Measurements from ENCODE around the gene MNAT1.
"Not testable (repeated sequence)": the region's sequence is repeated elsewhere in the genome, so short reads cannot be mapped to it uniquely, and the experiment has no call there.

MNAT1 gene

GRCh38 chr14:60807247-60807646, 72.7 kb downstream of the MNAT1 start:
- DNase-seq, result no peak

DNA sequence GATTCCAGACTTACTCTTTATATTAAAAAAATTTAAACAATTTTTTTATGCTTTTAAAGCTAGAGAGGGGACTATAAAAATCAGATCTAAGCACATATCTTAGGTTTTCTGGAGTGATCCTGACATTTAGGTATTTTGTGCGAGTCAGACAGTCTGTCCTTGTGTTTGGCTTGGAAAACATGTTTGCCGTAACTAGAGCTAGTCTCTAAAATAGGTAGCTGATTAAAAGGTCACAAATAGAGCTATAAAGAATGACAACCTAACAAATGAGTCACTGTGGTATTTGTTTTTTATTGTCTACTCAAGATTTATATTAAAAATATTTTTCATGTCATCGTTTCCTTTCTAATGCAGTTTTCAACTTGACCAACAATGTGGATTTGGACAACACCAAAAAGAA, 73.4 kb downstream of the MNAT1 start:
- no peak for DNase-seq

- DNase-seq, result no peak
Observed at GRCh38 chr14:60812987-60813386, 78.4 kb downstream of the MNAT1 start.

DNA sequence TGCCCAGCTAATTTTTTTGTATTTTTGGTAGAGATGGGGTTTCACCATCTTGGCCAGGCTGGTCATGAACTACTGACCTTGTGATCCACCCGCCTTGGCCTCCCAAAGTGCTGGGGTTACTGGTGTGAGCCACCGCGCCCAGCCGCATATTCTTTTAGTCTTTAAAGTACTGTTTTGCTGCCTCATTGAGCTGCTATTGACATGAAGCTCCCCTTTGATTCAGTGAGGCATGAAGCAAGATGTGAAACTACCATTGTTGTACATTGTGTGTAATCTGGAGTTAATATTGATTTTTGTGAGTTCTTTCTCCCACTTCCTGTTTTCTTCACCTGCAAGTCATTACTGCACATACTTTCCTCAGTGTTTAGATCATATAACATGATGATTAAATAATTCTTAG, 80.8 kb downstream of the MNAT1 start:
- no peak for DNase-seq

DNA sequence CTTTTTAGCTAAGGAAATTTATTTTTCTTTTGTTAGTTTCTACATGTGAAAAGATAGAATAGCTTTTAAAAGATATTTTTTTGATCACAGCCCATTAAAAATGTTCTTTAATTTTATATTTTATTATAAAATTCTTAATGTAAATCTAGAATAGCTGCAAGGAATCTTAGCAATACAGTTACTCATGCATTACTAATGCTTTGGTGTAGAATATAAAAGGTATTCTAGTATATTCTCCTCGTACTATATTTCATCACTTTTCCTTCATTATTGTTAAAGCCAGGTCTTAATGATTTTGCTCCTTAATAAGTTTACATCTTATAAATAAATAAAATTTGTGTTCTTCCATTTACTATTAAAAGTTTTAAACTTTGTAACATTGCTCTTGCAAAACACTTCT, 82.6 kb downstream of the MNAT1 start:
- no peak for DNase-seq

- no peak for DNase-seq
Observed at GRCh38 chr14:60819575-60819974, 85.0 kb downstream of the MNAT1 start.

DNA sequence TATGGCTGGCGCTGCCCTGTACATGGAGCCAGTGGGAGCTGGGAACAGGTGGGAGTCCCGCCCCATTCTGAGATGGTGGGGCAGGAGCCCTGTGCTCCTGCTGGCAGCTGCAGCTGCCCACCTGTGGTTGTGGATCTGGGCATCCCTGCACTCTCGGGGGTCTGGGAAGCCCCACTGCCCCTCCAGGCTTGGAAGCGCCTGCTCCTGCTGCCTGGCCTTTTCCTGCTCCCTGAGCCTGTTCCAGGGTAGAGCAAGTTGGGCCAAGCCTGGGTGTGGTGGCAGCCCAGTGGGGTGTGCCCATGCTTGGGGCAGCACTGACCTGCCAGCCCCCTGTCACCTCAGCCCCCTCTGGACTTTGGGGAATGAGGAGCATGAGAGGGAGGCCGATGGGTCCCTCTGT, 104.0 kb downstream of the MNAT1 start:
- DNase-seq, result no peak

DNA sequence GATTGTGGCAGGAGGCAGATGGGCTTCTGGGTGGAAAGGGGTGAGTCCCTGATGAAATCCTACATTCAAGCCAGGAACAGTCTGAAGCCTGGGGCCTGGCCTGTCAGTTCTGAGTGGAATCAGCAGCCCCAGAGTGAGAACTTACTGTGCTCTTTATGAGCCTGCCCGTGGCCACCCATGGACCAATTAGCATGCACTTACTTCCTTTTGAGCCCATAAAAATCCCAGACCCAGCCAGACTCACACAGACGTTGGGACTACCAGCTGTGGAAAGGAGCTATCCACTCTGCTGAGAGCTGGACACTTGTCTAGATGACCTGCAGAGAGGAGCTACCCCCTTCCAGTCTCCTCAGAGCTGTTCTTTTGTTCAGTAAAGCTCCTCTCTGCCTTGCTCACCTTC, 104.5 kb downstream of the MNAT1 start:
- DNase-seq, result no peak

- DNase-seq, result no peak
Observed at GRCh38 chr14:60839657-60840056, 105.1 kb downstream of the MNAT1 start.

- DNase-seq, result no peak
Observed at GRCh38 chr14:60840313-60840712, 105.8 kb downstream of the MNAT1 start.

- DNase-seq, result no peak
Observed at GRCh38 chr14:60845523-60845922, 111.0 kb downstream of the MNAT1 start.

DNA sequence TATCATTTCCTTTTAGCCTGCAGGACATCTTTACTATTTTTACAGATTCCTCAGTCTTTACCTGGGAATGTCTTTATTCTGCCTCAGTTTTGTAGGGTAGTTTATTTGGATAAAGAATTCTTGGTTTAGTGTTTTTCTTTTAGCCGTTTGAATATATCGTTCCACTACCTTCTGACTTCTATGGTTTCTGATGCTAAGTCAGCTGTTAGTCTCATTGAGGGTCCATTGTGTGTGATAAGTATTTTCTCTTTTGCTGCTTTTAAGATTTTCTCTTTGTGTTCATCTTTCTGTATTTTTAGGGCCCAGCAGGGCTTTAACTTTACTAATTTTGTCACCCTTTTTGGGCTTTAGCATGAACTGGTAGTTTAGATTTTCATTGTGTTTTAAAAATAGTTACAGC, 113.5 kb downstream of the MNAT1 start:
- no peak for DNase-seq

GRCh38 chr14:60851692-60852091, 117.1 kb downstream of the MNAT1 start:
- not testable (repeated sequence) for DNase-seq

DNA sequence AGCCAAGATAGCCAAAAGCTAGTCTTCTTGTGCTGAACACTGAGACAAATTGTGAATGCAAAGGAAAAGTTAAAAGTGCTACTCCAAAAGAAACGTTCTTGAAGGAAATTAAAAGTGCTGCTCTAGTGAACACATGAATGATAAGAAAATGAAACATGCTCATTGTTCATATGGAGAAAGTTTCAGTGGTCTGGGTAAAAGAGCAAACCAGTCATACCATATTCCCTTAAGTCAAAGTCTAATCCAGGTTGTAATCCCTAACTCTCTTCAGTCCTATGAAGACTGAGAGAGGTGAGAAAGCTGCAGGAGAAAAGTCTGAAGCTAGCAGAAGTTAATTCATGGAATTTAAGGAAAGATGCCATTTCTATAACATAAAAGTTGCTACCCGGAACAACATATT, 121.5 kb downstream of the MNAT1 start:
- no peak for DNase-seq

DNA sequence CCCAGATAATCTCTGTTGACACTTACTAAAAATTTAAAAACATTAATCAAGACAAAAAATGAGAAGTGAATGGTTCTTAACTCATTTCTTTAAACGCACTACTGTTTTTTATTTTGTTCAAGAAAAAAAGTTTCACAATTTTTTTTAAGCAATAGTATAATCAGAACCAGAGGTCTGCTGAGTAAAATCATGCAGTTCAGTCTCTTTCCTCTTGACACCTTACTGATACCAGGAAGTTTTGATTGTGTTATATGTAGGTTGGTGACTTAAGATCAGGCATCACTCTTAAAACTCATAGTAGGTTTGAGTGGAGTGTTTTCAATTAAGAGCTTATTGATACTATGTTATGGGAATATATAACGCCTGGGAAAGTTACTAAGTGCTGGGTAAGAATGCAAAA, 125.0 kb downstream of the MNAT1 start:
- no peak for DNase-seq

- DNase-seq, result no peak
Observed at GRCh38 chr14:60861545-60862140, 127.1 kb downstream of the MNAT1 start.

DNA sequence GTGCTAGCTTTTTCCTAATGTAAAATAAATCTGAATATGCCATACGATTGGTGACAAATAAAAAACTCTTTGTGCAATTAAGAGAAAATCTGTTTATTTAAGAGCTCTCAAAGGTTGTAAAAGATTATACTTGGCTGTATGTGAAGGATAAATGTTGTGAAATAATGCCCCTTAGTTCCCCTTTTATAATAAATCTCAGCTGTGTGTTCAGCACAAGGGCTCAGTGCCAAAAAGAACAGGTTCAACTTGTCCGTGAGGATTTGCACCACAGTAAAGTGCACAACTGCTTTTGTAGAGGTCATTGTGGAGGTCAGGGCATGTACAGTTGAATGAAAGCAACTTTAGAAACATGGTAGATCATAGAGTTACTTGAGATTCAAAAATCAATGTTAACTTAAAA, 127.7 kb downstream of the MNAT1 start:
- peak; percentile 79 for DNase-seq

DNA sequence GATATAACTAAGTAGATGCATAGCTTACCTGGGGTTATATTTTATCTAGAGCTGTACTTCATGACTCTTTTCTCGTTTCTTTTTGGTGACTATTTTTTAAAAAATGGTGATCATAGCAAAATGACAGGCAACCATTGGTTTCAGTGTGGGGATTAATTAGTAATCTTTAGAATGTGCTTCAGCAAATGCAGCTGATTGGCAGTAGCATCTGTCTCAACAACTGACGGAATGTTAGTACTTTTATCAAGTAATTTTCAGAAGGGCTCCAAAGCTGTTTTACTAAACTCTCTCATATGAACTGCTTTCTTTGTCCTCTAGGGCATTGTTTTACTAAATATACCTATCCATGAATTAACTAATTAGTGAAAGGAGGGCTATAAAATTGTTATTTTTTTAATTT, 128.7 kb downstream of the MNAT1 start:
- DNase-seq, result no peak

- DNase-seq, result no peak
Observed at GRCh38 chr14:60865378-60866127, 131.0 kb downstream of the MNAT1 start.

DNA sequence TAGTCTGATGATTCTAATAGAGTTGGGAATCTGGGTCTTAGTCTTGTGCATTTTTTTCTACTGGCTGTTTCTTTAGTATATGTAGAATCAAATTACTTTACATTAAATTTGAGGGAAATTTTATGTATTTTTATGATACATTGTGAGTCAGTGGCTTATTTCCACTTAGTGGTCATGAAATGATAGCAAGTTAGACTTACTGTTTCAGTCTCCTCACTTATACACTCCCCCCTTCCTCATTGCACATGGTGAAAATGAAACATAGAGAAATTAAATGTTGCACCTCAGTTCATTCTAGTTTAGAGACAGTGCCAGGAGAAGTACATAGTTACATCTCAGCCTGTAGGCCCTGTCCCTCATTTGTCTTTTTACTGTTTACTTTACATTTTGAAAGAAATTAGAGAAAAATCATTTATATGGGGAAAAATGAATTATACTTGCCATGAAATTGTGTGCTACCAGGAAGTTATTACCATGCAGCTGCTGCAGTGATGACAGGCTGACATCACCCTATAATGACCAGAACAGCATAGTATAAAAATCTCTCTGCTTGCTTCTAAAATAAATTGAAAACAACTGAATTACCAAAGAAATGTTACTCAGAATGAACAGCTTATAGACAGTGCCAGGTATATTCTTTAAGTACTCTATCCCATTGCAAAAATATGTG, 133.1 kb downstream of the MNAT1 start:
- no peak for DNase-seq

DNA sequence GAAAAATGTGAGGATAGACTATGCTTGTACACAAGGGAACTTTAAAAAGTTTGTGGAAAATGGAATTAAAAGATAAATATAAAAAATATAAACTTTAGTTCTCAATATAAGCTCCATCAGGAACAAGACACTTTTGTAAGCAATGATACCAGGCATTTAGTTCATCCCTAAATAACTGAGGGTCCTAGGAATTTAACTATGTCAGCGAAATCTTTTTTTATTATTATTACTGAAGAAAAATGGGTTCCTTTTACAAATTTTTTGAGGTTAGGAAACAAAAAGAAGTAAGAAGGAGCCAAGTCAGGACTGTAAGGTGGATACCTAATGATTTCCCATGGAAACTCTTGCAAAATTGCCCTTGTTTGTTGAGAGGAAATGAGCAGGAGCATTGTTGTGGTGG, 143.6 kb downstream of the MNAT1 start:
- no peak for DNase-seq

DNA sequence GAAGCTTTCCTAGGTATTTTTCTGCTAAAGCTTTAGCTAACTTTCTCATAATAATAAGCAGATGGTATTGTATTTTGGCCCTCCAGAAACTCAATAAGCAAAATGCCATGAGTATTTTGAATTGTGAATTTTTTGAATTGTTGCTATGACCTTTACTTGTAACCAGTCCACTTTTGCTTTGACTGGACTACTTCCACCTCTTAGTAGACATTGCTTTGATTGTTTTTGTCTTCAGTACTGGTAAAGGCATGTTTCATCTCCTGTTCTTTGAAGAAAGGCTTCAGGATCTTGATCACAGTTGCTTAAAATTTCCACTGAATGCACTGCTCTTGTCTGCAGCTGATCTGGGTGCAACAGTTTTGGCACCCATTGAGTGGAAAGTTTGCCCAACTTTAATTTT, 144.0 kb downstream of the MNAT1 start:
- no peak for DNase-seq

DNA sequence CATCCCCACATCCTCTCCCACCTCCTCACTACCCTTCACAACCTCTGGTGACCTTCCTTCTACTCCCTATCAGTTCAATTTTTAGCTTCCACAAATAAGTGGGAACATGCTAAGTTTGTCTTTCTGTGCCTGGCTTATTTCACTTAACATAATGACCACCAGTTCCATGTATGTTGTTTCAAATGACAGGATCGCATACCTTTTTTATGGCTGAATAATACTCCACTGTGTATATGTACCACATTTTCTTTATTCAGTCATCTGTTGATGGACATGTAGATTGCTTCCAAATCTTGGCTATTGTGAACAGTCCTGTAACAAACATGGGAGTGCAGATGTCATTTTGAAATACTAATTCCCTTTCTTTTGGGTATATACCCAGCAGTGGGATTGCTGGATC, 147.7 kb downstream of the MNAT1 start:
- DNase-seq, result no peak

GRCh38 chr14:60884134-60884533, 149.6 kb downstream of the MNAT1 start:
- DNase-seq, result no peak

Measured in NCI-H748 treated with DMSO at 0.1 percent for 48 hours (cell line).